ENCODE data around the gene CBR1.
"Not testable (repeated sequence)": the region's sequence is repeated elsewhere in the genome, so short reads cannot be mapped to it uniquely, and the experiment has no call there.

CBR1 gene

GRCh38 chr21:36098182-36098532 lies 28.3 kb downstream of the CBR1 start:
- ChIA-PET CTCF (no interaction called here), POLR2A (interaction anchor here (1.9 kb wide), 1 partner anchor 38 kb away, joined by 8 read pairs; the partner anchor contains the start of gene SETD4)
- TF ChIP-seq HDGF (IDR thresholded peaks at IDR 0.05; ENCODE audit: borderline replicate concordance) = no peak
- no peak for TF ChIP-seq CTBP1 (IDR thresholded peaks at IDR 0.05; ENCODE audit: borderline replicate concordance)
- TF ChIP-seq NFRKB (IDR thresholded peaks at IDR 0.05) = no peak
- TF ChIP-seq ELF4 (IDR thresholded peaks at IDR 0.05) = no peak
- TF ChIP-seq L3MBTL2 (conservative IDR thresholded peaks at IDR 0.05) = no peak
- no peak for TF ChIP-seq LEF1 (IDR thresholded peaks at IDR 0.05; ENCODE audit: borderline replicate concordance)
- no peak for TF ChIP-seq FOXK2 (IDR thresholded peaks at IDR 0.05)
- no peak for TF ChIP-seq SUZ12 (IDR thresholded peaks at IDR 0.05)
- no peak for DNase-seq (ENCODE audit: extremely low spot score)

GRCh38 chr21:36099000-36099399 lies 29.2 kb downstream of the CBR1 start:
- CTCF ChIA-PET = no interaction called here
- POLR2A ChIA-PET = no interaction called here
- DNase-seq (ENCODE audit: extremely low spot score) = no peak
- TF ChIP-seq LEF1 (IDR thresholded peaks at IDR 0.05; ENCODE audit: borderline replicate concordance) (no peak), FOXM1 (IDR thresholded peaks at IDR 0.05; ENCODE audit: borderline replicate concordance) (no peak), CTBP1 (IDR thresholded peaks at IDR 0.05; ENCODE audit: borderline replicate concordance) (no peak), SP1 (IDR thresholded peaks at IDR 0.05) (no peak), SUZ12 (IDR thresholded peaks at IDR 0.05) (no peak), BHLHE40 (IDR thresholded peaks at IDR 0.05; ENCODE audit: borderline replicate concordance) (no peak), HDGF (IDR thresholded peaks at IDR 0.05; ENCODE audit: borderline replicate concordance) (no peak), FOXK2 (IDR thresholded peaks at IDR 0.05) (no peak), PKNOX1 (IDR thresholded peaks at IDR 0.05) (no peak), ELF4 (IDR thresholded peaks at IDR 0.05) (no peak), TARDBP (IDR thresholded peaks at IDR 0.05) (no peak), ARNT (IDR thresholded peaks at IDR 0.05) (no peak), FOXA1 (IDR thresholded peaks at IDR 0.05) (no peak), L3MBTL2 (conservative IDR thresholded peaks at IDR 0.05) (no peak), NFRKB (IDR thresholded peaks at IDR 0.05) (no peak), ZNF384 (IDR thresholded peaks at IDR 0.05) (no peak)

- POLR2A ChIA-PET = interaction anchor here (1.6 kb wide), 1 partner anchor 39 kb away, joined by 7 read pairs; the partner anchor contains the start of gene SETD4
- CTCF ChIA-PET; DNase-seq (ENCODE audit: extremely low spot score): not testable (repeated sequence)
These were observed 29.9 kb downstream of the CBR1 start for GRCh38 chr21:36099695-36100211.

- CTCF ChIA-PET = interaction anchor here (1.5 kb wide), 1 partner anchor 14 kb away, joined by 3 read pairs; no protein-coding TSS in a partner anchor
- POLR2A ChIA-PET = interaction anchor here (0.9 to 1.6 kb wide), 2 partner anchors 32 to 41 kb away, joined by 3 to 7 read pairs; partner anchors contain the start of gene SETD4
- no peak for TF ChIP-seq FOXK2 (IDR thresholded peaks at IDR 0.05)
- no peak for TF ChIP-seq ZNF384 (IDR thresholded peaks at IDR 0.05)
- TF ChIP-seq FOXM1 (IDR thresholded peaks at IDR 0.05; ENCODE audit: borderline replicate concordance) = no peak
- no peak for TF ChIP-seq HDGF (IDR thresholded peaks at IDR 0.05; ENCODE audit: borderline replicate concordance)
- TF ChIP-seq PKNOX1 (IDR thresholded peaks at IDR 0.05) = no peak
- no peak for TF ChIP-seq BHLHE40 (IDR thresholded peaks at IDR 0.05; ENCODE audit: borderline replicate concordance)
- no peak for TF ChIP-seq ELF4 (IDR thresholded peaks at IDR 0.05)
- no peak for TF ChIP-seq SP1 (IDR thresholded peaks at IDR 0.05)
- TF ChIP-seq FOXA1 (IDR thresholded peaks at IDR 0.05) = no peak
- TF ChIP-seq L3MBTL2 (conservative IDR thresholded peaks at IDR 0.05) = no peak
- TF ChIP-seq TARDBP (IDR thresholded peaks at IDR 0.05) = no peak
- no peak for TF ChIP-seq SUZ12 (IDR thresholded peaks at IDR 0.05)
- TF ChIP-seq LEF1 (IDR thresholded peaks at IDR 0.05; ENCODE audit: borderline replicate concordance) = no peak
- no peak for TF ChIP-seq CTBP1 (IDR thresholded peaks at IDR 0.05; ENCODE audit: borderline replicate concordance)
- TF ChIP-seq ARNT (IDR thresholded peaks at IDR 0.05) = no peak
- no peak for TF ChIP-seq NFRKB (IDR thresholded peaks at IDR 0.05)
- no peak for DNase-seq (ENCODE audit: extremely low spot score)
These were observed 31.3 kb downstream of the CBR1 start for GRCh38 chr21:36100971-36101641.

GRCh38 chr21:36103434-36103833 lies 33.6 kb downstream of the CBR1 start:
- POLR2A ChIA-PET = interaction anchor here (1.3 to 2.1 kb wide), 2 partner anchors 34 to 43 kb away, joined by 5 read pairs; partner anchors contain the start of genes CBR1 and SETD4

More at GRCh38 chr21:36103434-36103833, 33.6 kb downstream of the CBR1 start:
- no peak for DNase-seq (ENCODE audit: extremely low spot score)
- TF ChIP-seq HDGF (IDR thresholded peaks at IDR 0.05; ENCODE audit: borderline replicate concordance) (no peak), NFRKB (IDR thresholded peaks at IDR 0.05) (no peak), LEF1 (IDR thresholded peaks at IDR 0.05; ENCODE audit: borderline replicate concordance) (no peak), BHLHE40 (IDR thresholded peaks at IDR 0.05; ENCODE audit: borderline replicate concordance) (no peak), FOXK2 (IDR thresholded peaks at IDR 0.05) (no peak), ELF4 (IDR thresholded peaks at IDR 0.05) (no peak), PKNOX1 (IDR thresholded peaks at IDR 0.05) (no peak), TARDBP (IDR thresholded peaks at IDR 0.05) (no peak), SP1 (IDR thresholded peaks at IDR 0.05) (no peak)
- CTCF ChIA-PET = interaction anchor here (0.6 kb wide), 1 partner anchor 13 kb away, joined by 3 read pairs; no protein-coding TSS in a partner anchor
